PC-3 (cell line): Measurements from ENCODE around the gene PKN2. TPM values are rescaled to one million over a fixed set of nuclear protein-coding genes. Genes with fewer than 3 reads are reported as not detected.

Source experiments
- ATAC-seq: fragments of 200-7000 bp; cut with Tn5 transposase; 2 replicates; pipeline ENCODE4 v1.9.1; 2020; ENCODE audit warnings: mild to moderate bottlenecking, moderate library complexity
- BruUV-seq: library from RNA; stranded (reverse); fragments of 400-500 nt; replicated peaks from 2 replicates; lab custom pipeline; 2021; lab: Mats Ljungman, UMichigan
- CTCF ChIA-PET: fragments of 300-600 bp; sonication (Branson Sonifier 250); formaldehyde crosslinking; loops from one replicate; lab custom pipeline; 2022; ENCODE audit warnings: antibody characterized with exemption; lab: Charles Lee
- POLR2A ChIA-PET: fragments of 300-600 bp; sonication (Branson Sonifier 250); formaldehyde crosslinking; loops from one replicate; lab custom pipeline; 2022; ENCODE audit warnings: antibody characterized with exemption; ENCODE audit not compliant: unreplicated experiment; lab: Charles Lee
- DNase-seq: peaks from one replicate; pipeline ENCODE4 v3.0.0-alpha.2; 2015
- H2AFZ ChIP-seq: fragments of 300-600 bp; sonication (generic); 2 replicates; pipeline ENCODE4 v1.6.0; 2016; ENCODE audit warnings: antibody characterized with exemption, low read length
- H3F3A ChIP-seq: fragments of 300-600 bp; sonication (generic); one replicate; pipeline ENCODE4 v1.6.0; 2017; ENCODE audit warnings: antibody characterized with exemption, low read length, control low read depth, mild to moderate bottlenecking; ENCODE audit not compliant: unreplicated experiment
- H3K27ac ChIP-seq: fragments of 300-600 bp; sonication (generic); 2 replicates; pipeline ENCODE4 v1.5.1; 2016; ENCODE audit warnings: mild to moderate bottlenecking, low read length
- H3K27me3 ChIP-seq: fragments of 300-600 bp; sonication (generic); 2 replicates; pipeline ENCODE4 v1.6.1; 2016; ENCODE audit warnings: low read length, mixed read lengths
- H3K36me3 ChIP-seq: fragments of 300-600 bp; sonication (generic); 2 replicates; pipeline ENCODE4 v1.6.1; 2016; ENCODE audit warnings: low read depth, mixed run types, low read length, mixed read lengths
- H3K4me1 ChIP-seq: fragments of 300-600 bp; sonication (generic); 2 replicates; pipeline ENCODE4 v1.5.1; 2016; ENCODE audit warnings: low read length; ENCODE audit not compliant: insufficient read depth
- H3K4me2 ChIP-seq: fragments of 300-600 bp; sonication (generic); 2 replicates; pipeline ENCODE4 v1.6.0; 2016; ENCODE audit warnings: low read length
- H3K4me3 ChIP-seq: fragments of 300-600 bp; sonication (generic); 2 replicates; pipeline ENCODE4 v1.5.1; 2016; ENCODE audit warnings: mild to moderate bottlenecking, low read length, mixed read lengths
- H3K79me2 ChIP-seq: fragments of 300-600 bp; sonication (generic); 2 replicates; pipeline ENCODE4 v1.6.1; 2017; ENCODE audit warnings: low read length, mixed read lengths
- H3K9ac ChIP-seq: fragments of 300-600 bp; sonication (generic); 2 replicates; pipeline ENCODE4 v1.6.0; 2016; ENCODE audit warnings: mild to moderate bottlenecking, low read length
- H3K9me2 ChIP-seq: fragments of 300-600 bp; sonication (generic); replicated peaks from 2 replicates; pipeline ENCODE4 v1.6.1; 2016; ENCODE audit warnings: mixed run types, low read length, mixed read lengths
- H3K9me3 ChIP-seq: fragments of 300-600 bp; sonication (generic); 2 replicates; pipeline ENCODE4 v1.6.1; 2016; ENCODE audit warnings: low read length, mixed read lengths
- H4K20me1 ChIP-seq: fragments of 300-600 bp; sonication (generic); 2 replicates; pipeline ENCODE4 v1.6.1; 2016; ENCODE audit warnings: low read length, mixed read lengths
- EZH2 ChIP-seq: fragments of 300-600 bp; sonication (generic); IDR thresholded peaks from one replicate; pipeline ENCODE4 v1.6.1; 2017; ENCODE audit warnings: antibody characterized with exemption, mild to moderate bottlenecking, low read length; ENCODE audit not compliant: unreplicated experiment
- EZH2phosphoT487 ChIP-seq: fragments of 300-600 bp; sonication (generic); IDR thresholded peaks from 2 replicates; pipeline ENCODE4 v1.6.1; 2018; ENCODE audit warnings: mild to moderate bottlenecking, antibody characterized with exemption, low read length, borderline replicate concordance
- intact Hi-C: fragments of 100-400 bp; cut with micrococcal nuclease; formaldehyde crosslinking; loops from 2 replicates; pipeline ENCODE4 v1.9.0; 2023
- total RNA-seq: library from RNA; depleted of rRNA; stranded (reverse); fragments of >200 nt; gene quantifications from 2 replicates; pipeline ENCODE4 v1.2.3, GENCODE V29; 2014
- TF ChIP-seq, protein P1 (sequence below): fragments of 300-600 bp; sonication (generic); conservative IDR thresholded peaks from 2 replicates; pipeline ENCODE4 v1.5.1; 2017; ENCODE audit warnings: antibody characterized with exemption, low read depth, mild to moderate bottlenecking, low read length

The PKN2 gene
- total RNA-seq, 1 experiment from 2014 or later: 20.8 TPM

- no TSS peak for BruUV-seq
- CTCF ChIA-PET: no interaction called here
- ATAC-seq (no peak), DNase-seq (no peak)
- H3K27me3 ChIP-seq: no peaks in the 10 kb centered on the region
- H3F3A ChIP-seq: no peaks in the 10 kb centered on the region
- H3K9me3 ChIP-seq: no peaks in the 10 kb centered on the region
- no peak overlapping the region for H3K4me2 ChIP-seq
- H3K4me3 ChIP-seq: no peak overlapping the region
- H3K4me1 ChIP-seq: peaks cover 14% of the 10 kb centered on the region
- POLR2A ChIA-PET: no interaction called here
- TF ChIP-seq, protein P1, sequence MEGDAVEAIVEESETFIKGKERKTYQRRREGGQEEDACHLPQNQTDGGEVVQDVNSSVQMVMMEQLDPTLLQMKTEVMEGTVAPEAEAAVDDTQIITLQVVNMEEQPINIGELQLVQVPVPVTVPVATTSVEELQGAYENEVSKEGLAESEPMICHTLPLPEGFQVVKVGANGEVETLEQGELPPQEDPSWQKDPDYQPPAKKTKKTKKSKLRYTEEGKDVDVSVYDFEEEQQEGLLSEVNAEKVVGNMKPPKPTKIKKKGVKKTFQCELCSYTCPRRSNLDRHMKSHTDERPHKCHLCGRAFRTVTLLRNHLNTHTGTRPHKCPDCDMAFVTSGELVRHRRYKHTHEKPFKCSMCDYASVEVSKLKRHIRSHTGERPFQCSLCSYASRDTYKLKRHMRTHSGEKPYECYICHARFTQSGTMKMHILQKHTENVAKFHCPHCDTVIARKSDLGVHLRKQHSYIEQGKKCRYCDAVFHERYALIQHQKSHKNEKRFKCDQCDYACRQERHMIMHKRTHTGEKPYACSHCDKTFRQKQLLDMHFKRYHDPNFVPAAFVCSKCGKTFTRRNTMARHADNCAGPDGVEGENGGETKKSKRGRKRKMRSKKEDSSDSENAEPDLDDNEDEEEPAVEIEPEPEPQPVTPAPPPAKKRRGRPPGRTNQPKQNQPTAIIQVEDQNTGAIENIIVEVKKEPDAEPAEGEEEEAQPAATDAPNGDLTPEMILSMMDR: no peak
- TF ChIP-seq EZH2phosphoT487 (no peak), EZH2 (no peak)
- H3K9me2 ChIP-seq: no peaks in the 10 kb centered on the region
- intact Hi-C loops: no loop called here
- H4K20me1 ChIP-seq: peaks cover 7% of the 10 kb centered on the region; the same call in 1 of the 2 replicates
- no peaks in the 10 kb centered on the region for H3K36me3 ChIP-seq
- no peak overlapping the region for H3K9ac ChIP-seq
- peaks cover 75% of the 10 kb centered on the region for H3K79me2 ChIP-seq
- H3K27ac ChIP-seq: no peak overlapping the region
- no peak overlapping the region for H2AFZ ChIP-seq
Observed at GRCh38 chr1:88726697-88727096, 42.6 kb downstream of the PKN2 start.

GRCh38 chr1:88727205-88727604, 43.1 kb downstream of the PKN2 start:
- POLR2A ChIA-PET: no interaction called here

GRCh38 chr1:88729297-88729696, 45.2 kb downstream of the PKN2 start:
- no peak overlapping the region for H3K27ac ChIP-seq
- H3K4me2 ChIP-seq: no peak overlapping the region
- H3K36me3 ChIP-seq: no peaks in the 10 kb centered on the region
- no peak for TF ChIP-seq EZH2
- TF ChIP-seq EZH2phosphoT487: no peak
- TF ChIP-seq, protein P1: no peak
- H2AFZ ChIP-seq: no peak overlapping the region
- DNase-seq (no peak), ATAC-seq (no peak)
- intact Hi-C loops: no loop called here
- H3F3A ChIP-seq: no peaks in the 10 kb centered on the region
- no peak overlapping the region for H3K4me3 ChIP-seq
- peaks cover 20% of the 10 kb centered on the region for H3K4me1 ChIP-seq
- POLR2A ChIA-PET: interaction anchor here (0.6 kb wide), 1 partner anchor 163 kb away, joined by 3 read pairs; no protein-coding TSS in a partner anchor
- H4K20me1 ChIP-seq: peaks cover 7% of the 10 kb centered on the region; the same call in 1 of the 2 replicates
- no peaks in the 10 kb centered on the region for H3K9me3 ChIP-seq
- no peaks in the 10 kb centered on the region for H3K9me2 ChIP-seq
- no TSS peak for BruUV-seq
- peaks cover 79% of the 10 kb centered on the region for H3K79me2 ChIP-seq
- no peak overlapping the region for H3K9ac ChIP-seq
- no peaks in the 10 kb centered on the region for H3K27me3 ChIP-seq
- CTCF ChIA-PET: no interaction called here

More at GRCh38 chr1:88727205-88727604, 43.1 kb downstream of the PKN2 start:
- Histone ChIP-seq H3K27ac (no peak overlapping the region), H2AFZ (no peak overlapping the region), H3K9ac (no peak overlapping the region), H3K27me3 (no peaks in the 10 kb centered on the region), H3F3A (no peaks in the 10 kb centered on the region), H4K20me1 (peaks cover 7% of the 10 kb centered on the region; the same call in 1 of the 2 replicates), H3K36me3 (no peaks in the 10 kb centered on the region), H3K4me3 (no peak overlapping the region), H3K9me3 (no peaks in the 10 kb centered on the region), H3K9me2 (no peaks in the 10 kb centered on the region), H3K79me2 (peaks cover 75% of the 10 kb centered on the region), H3K4me2 (no peak overlapping the region), H3K4me1 (peaks cover 19% of the 10 kb centered on the region)
- BruUV-seq: no TSS peak
- intact Hi-C loops: no loop called here
- DNase-seq (no peak), ATAC-seq (no peak)
- CTCF ChIA-PET: no interaction called here
- TF ChIP-seq EZH2 (no peak), EZH2phosphoT487 (no peak)
- TF ChIP-seq, protein P1: no peak
